A673 (cell line): ENCODE measurements around the gene H2BK1. TPM values are rescaled to one million over a fixed set of nuclear protein-coding genes. Genes with fewer than 3 reads are reported as not detected.

Experiments
- BruUV-seq: library from RNA; stranded (reverse); fragments of 400-500 nt; replicated peaks from 2 replicates; lab custom pipeline; 2021; lab: Mats Ljungman, UMichigan
- CTCF ChIA-PET: fragments of 300-600 bp; sonication (Branson Sonifier 250); formaldehyde crosslinking; loops from one replicate; lab custom pipeline; 2022; ENCODE audit warnings: antibody characterized with exemption; lab: Charles Lee
- POLR2A ChIA-PET: fragments of 300-600 bp; sonication (Branson Sonifier 250); formaldehyde crosslinking; loops from one replicate; lab custom pipeline; 2022; ENCODE audit warnings: antibody characterized with exemption; ENCODE audit not compliant: low non-redundant PET; lab: Charles Lee
- DNase-seq: peaks from one replicate; pipeline ENCODE4 v3.0.0-alpha.2; 2015; ENCODE audit warnings: low spot score
- H3K27ac ChIP-seq: fragments of 200-600 bp; sonication (generic); 2 replicates; pipeline ENCODE4 v1.5.1; 2016; ENCODE audit warnings: mixed run types, low read depth, mild to moderate bottlenecking, mixed read lengths, antibody characterized with exemption, low read length; ENCODE audit not compliant: poor library complexity, severe bottlenecking
- H3K27me3 ChIP-seq: fragments of 200-600 bp; sonication (generic); replicated peaks from 2 replicates; pipeline ENCODE4 v1.6.1; 2017; ENCODE audit warnings: mixed run types, low read depth, mild to moderate bottlenecking, mixed read lengths, antibody characterized with exemption, low read length; ENCODE audit not compliant: insufficient read depth, poor library complexity
- H3K36me3 ChIP-seq: fragments of 200-600 bp; sonication (generic); 2 replicates; pipeline ENCODE4 v1.6.1; 2016; ENCODE audit warnings: mixed run types, mild to moderate bottlenecking, mixed read lengths, antibody characterized with exemption, low read length; ENCODE audit not compliant: insufficient read depth, poor library complexity, severe bottlenecking
- H3K4me1 ChIP-seq: fragments of 200-600 bp; sonication (generic); 2 replicates; pipeline ENCODE4 v1.6.1; 2017; ENCODE audit warnings: mixed run types, mild to moderate bottlenecking, mixed read lengths, antibody characterized with exemption, low read length; ENCODE audit not compliant: insufficient read depth, poor library complexity, severe bottlenecking
- H3K4me3 ChIP-seq: fragments of 200-600 bp; sonication (generic); 2 replicates; pipeline ENCODE4 v1.5.1; 2016; ENCODE audit warnings: low read depth, mixed run types, mild to moderate bottlenecking, mixed read lengths, low read length; ENCODE audit not compliant: poor library complexity, severe bottlenecking
- H3K9me3 ChIP-seq: fragments of 200-600 bp; sonication (generic); 2 replicates; pipeline ENCODE4 v1.6.1; 2016; ENCODE audit warnings: mixed run types, low read depth, mild to moderate bottlenecking, mixed read lengths, antibody characterized with exemption, low read length; ENCODE audit not compliant: poor library complexity, severe bottlenecking
- CTCF ChIP-seq: fragments of 300-800, 200-600 bp; sonication (generic); conservative IDR thresholded peaks from 2 replicates; pipeline ENCODE4 v1.5.1; 2017; ENCODE audit warnings: low read depth, mild to moderate bottlenecking, antibody characterized with exemption, low read length, moderate library complexity, mixed read lengths
- EZH2 ChIP-seq: fragments of 200-600 bp; sonication (generic); IDR thresholded peaks from 2 replicates; pipeline ENCODE4 v1.6.1; 2017; ENCODE audit warnings: borderline replicate concordance, low read depth, mild to moderate bottlenecking, mixed read lengths, antibody characterized with exemption, low read length; ENCODE audit not compliant: poor library complexity, severe bottlenecking
- intact Hi-C: fragments of 100-400 bp; cut with micrococcal nuclease; formaldehyde crosslinking; loops from one replicate; pipeline ENCODE4 v1.10.0; 2022; ENCODE audit not compliant: unreplicated experiment
- total RNA-seq: library from RNA; stranded (reverse); gene quantifications from 2 replicates; pipeline ENCODE4 v1.2.3, GENCODE V29; 2021

The H2BK1 gene
- total RNA-seq, 1 experiment from 2014 or later, result not detected

GRCh38 chr7:151213826-151214225, 3.5 kb upstream of the H2BK1 start:
- Histone ChIP-seq H3K36me3 (peaks cover 57% of the 10 kb centered on the region), H3K27me3 (no peaks in the 10 kb centered on the region), H3K9me3 (no peaks in the 10 kb centered on the region), H3K27ac (no peak overlapping the region), H3K4me1 (no peaks in the 10 kb centered on the region), H3K4me3 (no peak overlapping the region)
- TF ChIP-seq EZH2 (no peak), CTCF (no peak)
- intact Hi-C loops, result no loop called here
- POLR2A ChIA-PET, result no interaction called here
- CTCF ChIA-PET, result no interaction called here
- DNase-seq, result no peak
- no TSS peak for BruUV-seq

GRCh38 chr7:151212626-151213025, 2.3 kb upstream of the H2BK1 start:
- no peak for DNase-seq
- BruUV-seq, result no TSS peak
- TF ChIP-seq EZH2 (no peak), CTCF (no peak)
- Histone ChIP-seq H3K4me3 (no peak overlapping the region), H3K27ac (no peak overlapping the region), H3K4me1 (no peaks in the 10 kb centered on the region), H3K36me3 (peaks cover 46% of the 10 kb centered on the region), H3K27me3 (no peaks in the 10 kb centered on the region), H3K9me3 (no peaks in the 10 kb centered on the region)
- ChIA-PET POLR2A (no interaction called here), CTCF (no interaction called here)
- intact Hi-C loops, result no loop called here

- intact Hi-C loops, result no loop called here
- DNase-seq, result no peak
- CTCF ChIA-PET, result no interaction called here
- no peaks in the 10 kb centered on the region for H3K4me1 ChIP-seq
- POLR2A ChIA-PET, result no interaction called here
- peaks cover 37% of the 10 kb centered on the region for H3K36me3 ChIP-seq
- no peak overlapping the region for H3K4me3 ChIP-seq
- BruUV-seq, result no TSS peak
- H3K9me3 ChIP-seq, result no peaks in the 10 kb centered on the region
- H3K27me3 ChIP-seq, result no peaks in the 10 kb centered on the region
- TF ChIP-seq EZH2 (no peak), CTCF (no peak)
- H3K27ac ChIP-seq, result no peak overlapping the region
Observed at GRCh38 chr7:151211155-151211772, 976 bp upstream of the H2BK1 start.
